ENCODE data around the gene COX6A1.

COX6A1 gene

GRCh38 chr12:120468821-120469449, 31.0 kb downstream of the COX6A1 start:
- Histone ChIP-seq H3K36me3 (ENCODE audit: control insufficient read depth, insufficient read depth, low read length) (peaks cover 35% of the 10 kb centered on the region), H3K27ac (ENCODE audit: low read depth, low read length) (peak overlapping the region; percentile 96), H3K9ac (ENCODE audit: low read depth, low read length) (peak overlapping the region; percentile 91), H3K4me1 (ENCODE audit: control insufficient read depth, insufficient read depth, low read length) (peaks cover 7% of the 10 kb centered on the region; the same call in 1 of the 2 replicates), H3K4me3 (ENCODE audit: low read depth, low read length) (peak overlapping the region; percentile 72), H3K27me3 (ENCODE audit: control insufficient read depth, insufficient read depth, low read length) (no peaks in the 10 kb centered on the region), H3K9me3 (ENCODE audit: control insufficient read depth, insufficient read depth, low read length) (no peaks in the 10 kb centered on the region)

- H3K36me3 ChIP-seq (ENCODE audit: control insufficient read depth, insufficient read depth, low read length) = peaks cover 28% of the 10 kb centered on the region
- peak within 1 kb of the TSS; percentile 91 for H3K9ac ChIP-seq (ENCODE audit: low read depth, low read length)
- no peaks in the 10 kb centered on the region for H3K27me3 ChIP-seq (ENCODE audit: control insufficient read depth, insufficient read depth, low read length)
- no peaks in the 10 kb centered on the region for H3K9me3 ChIP-seq (ENCODE audit: control insufficient read depth, insufficient read depth, low read length)
- H3K4me3 ChIP-seq (ENCODE audit: low read depth, low read length) = peak within 1 kb of the TSS; percentile 72
- H3K27ac ChIP-seq (ENCODE audit: low read depth, low read length) = peak within 1 kb of the TSS; percentile 96
- peaks cover 7% of the 10 kb centered on the region; the same call in 1 of the 2 replicates for H3K4me1 ChIP-seq (ENCODE audit: control insufficient read depth, insufficient read depth, low read length)
These were observed 31.7 kb downstream of the COX6A1 start, which contains the start of gene SRSF9 for GRCh38 chr12:120469450-120470149. TSS of gene SRSF9 (minus strand) at chr12:120469748. CDS start at chr12:120469609, 139 bp downstream.

GRCh38 chr12:120470150-120470784, 32.4 kb downstream of the COX6A1 start:
- H3K9ac ChIP-seq (ENCODE audit: low read depth, low read length) = peak overlapping the region; percentile 16; the same call in 1 of the 2 replicates
- peak overlapping the region; percentile 96 for H3K27ac ChIP-seq (ENCODE audit: low read depth, low read length)
- H3K27me3 ChIP-seq (ENCODE audit: control insufficient read depth, insufficient read depth, low read length) = no peaks in the 10 kb centered on the region
- H3K9me3 ChIP-seq (ENCODE audit: control insufficient read depth, insufficient read depth, low read length) = no peaks in the 10 kb centered on the region
- H3K4me1 ChIP-seq (ENCODE audit: control insufficient read depth, insufficient read depth, low read length) = peaks cover 7% of the 10 kb centered on the region; the same call in 1 of the 2 replicates
- peaks cover 21% of the 10 kb centered on the region for H3K36me3 ChIP-seq (ENCODE audit: control insufficient read depth, insufficient read depth, low read length)
- peak overlapping the region; percentile 72 for H3K4me3 ChIP-seq (ENCODE audit: low read depth, low read length)

GRCh38 chr12:120472521-120472920, 34.6 kb downstream of the COX6A1 start:
- H3K4me3 ChIP-seq (ENCODE audit: low read depth, low read length) = no peak overlapping the region
- H3K27ac ChIP-seq (ENCODE audit: low read depth, low read length) = no peak overlapping the region
- peaks cover 2% of the 10 kb centered on the region; the same call in 1 of the 2 replicates for H3K36me3 ChIP-seq (ENCODE audit: control insufficient read depth, insufficient read depth, low read length)
- H3K9me3 ChIP-seq (ENCODE audit: control insufficient read depth, insufficient read depth, low read length) = no peaks in the 10 kb centered on the region
- H3K27me3 ChIP-seq (ENCODE audit: control insufficient read depth, insufficient read depth, low read length) = no peaks in the 10 kb centered on the region
- H3K9ac ChIP-seq (ENCODE audit: low read depth, low read length) = no peak overlapping the region
- H3K4me1 ChIP-seq (ENCODE audit: control insufficient read depth, insufficient read depth, low read length) = 0 out of 2 replicates have a peak, but pooled peaks cover 4% of the 10 kb centered on the region

GRCh38 chr12:120473807-120474615, 36.1 kb downstream of the COX6A1 start:
- Histone ChIP-seq H3K27ac (ENCODE audit: low read depth, low read length) (no peak overlapping the region), H3K4me3 (ENCODE audit: low read depth, low read length) (no peak overlapping the region), H3K4me1 (ENCODE audit: control insufficient read depth, insufficient read depth, low read length) (0 out of 2 replicates have a peak, but pooled peaks cover 4% of the 10 kb centered on the region), H3K27me3 (ENCODE audit: control insufficient read depth, insufficient read depth, low read length) (no peaks in the 10 kb centered on the region), H3K9me3 (ENCODE audit: control insufficient read depth, insufficient read depth, low read length) (no peaks in the 10 kb centered on the region), H3K9ac (ENCODE audit: low read depth, low read length) (no peak overlapping the region), H3K36me3 (ENCODE audit: control insufficient read depth, insufficient read depth, low read length) (no peaks in the 10 kb centered on the region)

- Histone ChIP-seq H3K9me3 (ENCODE audit: control insufficient read depth, insufficient read depth, low read length) (no peaks in the 10 kb centered on the region), H3K4me1 (ENCODE audit: control insufficient read depth, insufficient read depth, low read length) (0 out of 2 replicates have a peak, but pooled peaks cover 4% of the 10 kb centered on the region), H3K36me3 (ENCODE audit: control insufficient read depth, insufficient read depth, low read length) (no peaks in the 10 kb centered on the region), H3K27me3 (ENCODE audit: control insufficient read depth, insufficient read depth, low read length) (no peaks in the 10 kb centered on the region), H3K27ac (ENCODE audit: low read depth, low read length) (no peak overlapping the region), H3K9ac (ENCODE audit: low read depth, low read length) (no peak overlapping the region), H3K4me3 (ENCODE audit: low read depth, low read length) (no peak overlapping the region)
These were observed 36.7 kb downstream of the COX6A1 start for GRCh38 chr12:120474616-120474960.

- Histone ChIP-seq H3K4me1 (ENCODE audit: control insufficient read depth, insufficient read depth, low read length) (no peaks in the 10 kb centered on the region), H3K27me3 (ENCODE audit: control insufficient read depth, insufficient read depth, low read length) (no peaks in the 10 kb centered on the region), H3K36me3 (ENCODE audit: control insufficient read depth, insufficient read depth, low read length) (no peaks in the 10 kb centered on the region), H3K4me3 (ENCODE audit: low read depth, low read length) (no peak overlapping the region), H3K27ac (ENCODE audit: low read depth, low read length) (no peak overlapping the region), H3K9ac (ENCODE audit: low read depth, low read length) (no peak overlapping the region), H3K9me3 (ENCODE audit: control insufficient read depth, insufficient read depth, low read length) (no peaks in the 10 kb centered on the region)
These were observed 37.7 kb downstream of the COX6A1 start for GRCh38 chr12:120475643-120476042.

- H3K27me3 ChIP-seq (ENCODE audit: control insufficient read depth, insufficient read depth, low read length) = no peaks in the 10 kb centered on the region
- no peaks in the 10 kb centered on the region for H3K36me3 ChIP-seq (ENCODE audit: control insufficient read depth, insufficient read depth, low read length)
- no peaks in the 10 kb centered on the region for H3K9me3 ChIP-seq (ENCODE audit: control insufficient read depth, insufficient read depth, low read length)
- peak overlapping the region; percentile 12 for H3K27ac ChIP-seq (ENCODE audit: low read depth, low read length)
- no peak overlapping the region for H3K4me3 ChIP-seq (ENCODE audit: low read depth, low read length)
- H3K4me1 ChIP-seq (ENCODE audit: control insufficient read depth, insufficient read depth, low read length) = no peaks in the 10 kb centered on the region
- H3K9ac ChIP-seq (ENCODE audit: low read depth, low read length) = no peak overlapping the region
These were observed 41.5 kb downstream of the COX6A1 start for GRCh38 chr12:120479458-120479857.

GRCh38 chr12:120480211-120480610, 42.3 kb downstream of the COX6A1 start:
- no peak overlapping the region for H3K27ac ChIP-seq (ENCODE audit: low read depth, low read length)
- H3K9me3 ChIP-seq (ENCODE audit: control insufficient read depth, insufficient read depth, low read length) = no peaks in the 10 kb centered on the region
- H3K27me3 ChIP-seq (ENCODE audit: control insufficient read depth, insufficient read depth, low read length) = no peaks in the 10 kb centered on the region
- no peaks in the 10 kb centered on the region for H3K36me3 ChIP-seq (ENCODE audit: control insufficient read depth, insufficient read depth, low read length)
- no peak overlapping the region for H3K4me3 ChIP-seq (ENCODE audit: low read depth, low read length)
- H3K4me1 ChIP-seq (ENCODE audit: control insufficient read depth, insufficient read depth, low read length) = no peaks in the 10 kb centered on the region
- H3K9ac ChIP-seq (ENCODE audit: low read depth, low read length) = no peak overlapping the region

- no peaks in the 10 kb centered on the region for H3K27me3 ChIP-seq (ENCODE audit: control insufficient read depth, insufficient read depth, low read length)
- H3K36me3 ChIP-seq (ENCODE audit: control insufficient read depth, insufficient read depth, low read length) = no peaks in the 10 kb centered on the region
- H3K4me3 ChIP-seq (ENCODE audit: low read depth, low read length) = no peak overlapping the region
- H3K27ac ChIP-seq (ENCODE audit: low read depth, low read length) = no peak overlapping the region
- no peaks in the 10 kb centered on the region for H3K4me1 ChIP-seq (ENCODE audit: control insufficient read depth, insufficient read depth, low read length)
- H3K9me3 ChIP-seq (ENCODE audit: control insufficient read depth, insufficient read depth, low read length) = no peaks in the 10 kb centered on the region
- no peak overlapping the region for H3K9ac ChIP-seq (ENCODE audit: low read depth, low read length)
These were observed 43.3 kb downstream of the COX6A1 start for GRCh38 chr12:120481022-120481767.

Data from HUES48 (cell line).